DMS79 (cell line): ENCODE results near the gene PLXNA2.
A peak's percentile ranks its signal among the peaks of the same experiment; 100 is the strongest.

Source experiments
- DNase-seq: peaks from one replicate; lab custom pipeline; 2025; lab: John Stamatoyannopoulos, UW

PLXNA2 gene

GRCh38 chr1:208117409-208117808 is 126.8 kb downstream of the PLXNA2 start:
- DNase-seq: no peak

GRCh38 chr1:208115924-208116640 is 128.1 kb downstream of the PLXNA2 start:
- DNase-seq: no peak

- DNase-seq: no peak
These were observed 131.2 kb downstream of the PLXNA2 start for GRCh38 chr1:208113011-208113410.

GRCh38 chr1:208112401-208112800 is 131.8 kb downstream of the PLXNA2 start:
- no peak for DNase-seq

- DNase-seq: no peak
These were observed 132.5 kb downstream of the PLXNA2 start for GRCh38 chr1:208111646-208112190.

GRCh38 chr1:208110296-208110695 is 133.9 kb downstream of the PLXNA2 start:
- DNase-seq: no peak

GRCh38 chr1:208108646-208109330 is 135.4 kb downstream of the PLXNA2 start:
- peak; percentile 19 for DNase-seq

DNA sequence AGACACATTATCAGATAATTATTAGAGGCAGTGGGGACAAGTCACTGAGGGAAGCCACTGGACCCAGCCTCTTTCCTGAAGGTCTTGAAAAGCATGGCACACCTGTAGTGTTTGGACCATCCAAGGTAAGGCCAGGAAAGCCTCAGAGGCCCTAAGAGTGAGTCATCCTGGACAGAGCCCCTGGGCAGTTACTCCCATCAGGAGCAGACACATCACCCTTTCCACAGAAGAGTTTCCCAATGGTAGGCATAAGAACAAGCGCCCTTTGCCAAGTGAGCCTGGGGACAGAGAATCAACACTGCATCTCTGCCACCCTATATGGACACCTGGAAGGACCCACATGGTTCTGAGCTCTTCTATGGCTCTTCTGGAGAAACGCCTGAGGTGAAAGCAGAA is 136.0 kb downstream of the PLXNA2 start:
- no peak for DNase-seq

DNA sequence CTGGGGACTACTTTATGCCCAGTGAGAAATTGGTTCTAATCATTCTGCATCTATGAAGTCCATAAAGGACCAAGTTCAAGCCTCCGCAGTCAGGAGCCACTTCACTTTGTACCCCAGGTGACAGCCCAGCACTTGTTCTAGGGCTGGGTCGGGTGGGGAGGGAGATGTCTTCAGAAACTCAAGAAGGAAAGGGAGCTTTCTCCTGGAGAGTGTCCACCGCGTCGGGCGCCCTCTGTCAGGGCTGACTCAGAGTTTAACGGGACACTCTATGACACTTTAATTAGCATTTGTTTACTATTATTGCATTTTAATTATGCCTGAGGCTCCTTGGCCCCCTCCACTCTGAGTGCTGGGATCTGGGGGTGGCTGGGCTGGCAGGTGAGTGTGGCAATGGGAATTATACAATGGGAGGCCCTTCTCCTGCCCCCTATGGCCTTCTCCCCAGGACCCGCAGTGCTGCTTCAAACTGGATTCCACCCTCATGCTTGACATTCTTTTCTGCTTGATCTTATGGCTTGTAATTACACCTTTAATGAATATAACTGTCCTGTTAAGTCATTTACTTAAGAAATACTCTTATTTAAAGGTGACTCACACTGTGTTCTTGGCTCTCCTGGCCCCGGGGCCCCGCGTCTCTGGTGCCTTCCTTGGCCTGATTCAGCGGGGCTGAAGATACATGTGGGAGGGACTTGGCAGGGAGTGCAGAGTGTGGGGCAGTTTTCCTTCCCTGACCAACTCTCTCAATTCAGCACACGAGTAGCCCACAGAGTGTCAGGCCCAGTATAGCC is 136.6 kb downstream of the PLXNA2 start:
- peak; percentile 14 for DNase-seq

GRCh38 chr1:208106218-208106617 is 138.0 kb downstream of the PLXNA2 start:
- no peak for DNase-seq

GRCh38 chr1:208105756-208106155 is 138.4 kb downstream of the PLXNA2 start:
- no peak for DNase-seq

DNA sequence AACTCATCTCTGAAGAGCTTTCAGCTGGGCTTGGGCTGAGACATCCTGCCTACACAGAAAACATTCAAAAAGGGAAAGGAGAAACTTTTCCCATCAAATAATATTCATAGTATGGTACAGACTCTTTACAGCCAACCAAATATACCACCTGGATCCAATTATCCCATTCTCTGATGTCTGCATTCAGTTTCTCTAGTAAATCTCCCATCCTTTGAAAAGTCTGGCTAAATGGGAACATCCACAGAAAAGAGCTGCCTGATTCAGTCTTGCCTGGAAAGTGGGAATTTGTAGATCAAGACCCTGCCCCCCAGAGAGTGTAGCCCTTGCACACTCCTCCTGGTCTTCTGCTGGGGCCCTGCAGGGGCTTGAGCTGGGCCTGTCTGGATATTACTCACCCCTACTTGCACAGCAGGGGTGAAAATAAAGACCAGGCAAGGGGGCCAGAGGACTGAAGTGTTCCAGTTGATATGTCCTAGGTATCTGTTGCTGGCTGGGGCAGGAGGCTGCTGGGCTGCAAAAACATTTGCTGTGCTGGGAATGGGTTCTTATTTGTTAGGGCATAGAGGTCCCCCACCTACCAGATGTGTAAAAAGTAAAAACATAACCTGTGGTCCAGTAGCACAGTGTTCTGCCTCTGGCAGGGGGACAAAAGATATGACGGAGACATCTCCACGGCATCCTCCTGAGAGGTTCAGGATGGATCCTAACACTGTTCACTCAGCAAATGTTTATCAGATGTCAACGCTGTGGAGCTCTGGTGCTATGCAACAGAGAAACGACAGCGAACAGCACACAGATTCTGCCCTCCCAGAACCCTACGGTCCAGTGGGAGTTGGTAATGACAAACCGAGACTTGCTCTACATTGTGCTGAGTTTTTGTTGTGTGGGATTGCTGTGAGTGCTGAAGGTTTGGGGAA is 140.3 kb downstream of the PLXNA2 start:
- peak; percentile 5 for DNase-seq

- peak; percentile 88 for DNase-seq
These were observed 142.3 kb downstream of the PLXNA2 start for GRCh38 chr1:208101661-208102431.

DNA sequence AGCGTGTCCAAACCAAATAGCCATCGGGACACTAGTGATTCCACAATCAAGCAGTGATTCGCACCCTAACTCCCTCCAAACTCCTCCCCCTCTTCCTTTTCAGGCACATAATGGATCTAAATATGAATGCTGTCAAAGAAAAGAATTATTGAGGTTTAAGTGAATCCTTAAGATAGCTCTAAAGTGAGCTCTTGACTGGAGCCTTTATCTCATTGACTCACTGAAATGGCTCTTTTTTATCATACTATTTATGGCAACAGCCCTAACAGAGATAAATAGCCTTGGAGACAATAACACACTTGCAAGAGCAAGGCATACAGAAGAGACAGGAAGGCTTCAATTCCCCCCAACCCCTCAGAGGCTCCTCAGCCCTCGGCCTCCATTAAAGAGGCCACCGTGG is 143.3 kb downstream of the PLXNA2 start:
- DNase-seq: peak; percentile 82

GRCh38 chr1:208100106-208100505 is 144.1 kb downstream of the PLXNA2 start:
- no peak for DNase-seq

GRCh38 chr1:208098773-208099172 is 145.4 kb downstream of the PLXNA2 start:
- no peak for DNase-seq

GRCh38 chr1:208093754-208094719 is 150.1 kb downstream of the PLXNA2 start:
- no peak for DNase-seq

GRCh38 chr1:208093046-208093445 is 151.1 kb downstream of the PLXNA2 start:
- DNase-seq: no peak
